HepG2 (cell line): ENCODE results near the gene KATNAL1. TPM values are rescaled to one million over a fixed set of nuclear protein-coding genes. Genes with fewer than 3 reads are reported as not detected.

Experiments used
- ATF7-NPFF ChIP-seq: sonication (generic); formaldehyde crosslinking; IDR thresholded peaks from 2 replicates; pipeline ENCODE4 v1.8.1; 2023; ENCODE audit warnings: mild to moderate bottlenecking, low read depth, missing genetic modification reagents, moderate library complexity
- CSRNP2 ChIP-seq: sonication (generic); formaldehyde crosslinking; conservative IDR thresholded peaks from 2 replicates; pipeline ENCODE4 v1.8.0; 2022; ENCODE audit warnings: low read depth, missing genetic modification reagents
- GABPB1 ChIP-seq: IDR thresholded peaks from 2 replicates; pipeline ENCODE4 v1.6.1; 2016; ENCODE audit warnings: mild to moderate bottlenecking, missing genetic modification reagents, moderate library complexity, missing compliant biosample characterization
- KAT7 ChIP-seq: IDR thresholded peaks from 2 replicates; pipeline ENCODE4 v1.6.1; 2018; ENCODE audit warnings: borderline replicate concordance, missing compliant biosample characterization
- ZC3H13 ChIP-seq: sonication (generic); formaldehyde crosslinking; IDR thresholded peaks from 2 replicates; pipeline ENCODE4 v1.8.1; 2023; ENCODE audit warnings: mild to moderate bottlenecking, missing genetic modification reagents, moderate library complexity
- ZHX2 ChIP-seq, 2 experiments: sonication (generic) in 1 of 2; formaldehyde crosslinking in 1 of 2; IDR thresholded peaks; 2 replicates each; pipeline versions ENCODE4 v1.6.1 to v1.9.0; 2014 to 2022; ENCODE audit warnings: antibody characterized with exemption in 1 of 2, borderline replicate concordance in 1 of 2, inconsistent platforms in 1 of 2, low read depth in 1 of 2, missing genetic modification reagents in 1 of 2
- ZNF770 ChIP-seq: sonication (generic); formaldehyde crosslinking; IDR thresholded peaks from 2 replicates; pipeline ENCODE4 v1.5.0; 2020; ENCODE audit warnings: mild to moderate bottlenecking, missing genetic modification reagents
- ZXDC ChIP-seq: sonication (generic); formaldehyde crosslinking; IDR thresholded peaks from 2 replicates; pipeline ENCODE4 v1.5.0; 2020; ENCODE audit warnings: mild to moderate bottlenecking, missing genetic modification reagents
- polyA plus RNA-seq, 8 experiments: library from polyadenylated mRNA; depleted of rRNA in 3 of 8; stranded (reverse) in 7 of 8; unstranded in 1 of 8; fragments of >200 nt; fragmentation: Illumina TruSeq in 4 of 8; extraction: Trizol in 4 of 8; gene quantifications; 2 replicates each; pipeline versions ENCODE4 v1.2.1 to v1.2.3, GENCODE V29; 2011 to 2016; ENCODE audit warnings: low read depth in 4 of 8, missing spikeins in 1 of 8, mixed read lengths in 1 of 8; ENCODE audit not compliant: insufficient read depth in 1 of 8
- total RNA-seq, 5 experiments: library from RNA; depleted of rRNA; stranded (reverse); fragments of >200 nt; fragmentation: Illumina TruSeq; extraction: Trizol; gene quantifications; 2 replicates each; pipeline ENCODE4 v1.2.3, GENCODE V29; 2016; ENCODE audit warnings: low read depth in 1 of 5
- TF ChIP-seq, protein P1 (sequence below): sonication (generic); formaldehyde crosslinking; IDR thresholded peaks from 2 replicates; pipeline ENCODE4 v1.4.0; 2020; ENCODE audit warnings: mild to moderate bottlenecking, missing genetic modification reagents

The KATNAL1 gene
- total and polyA plus RNA-seq, 2 of the 13 experiments (the other 11 are each of a cell fraction or from before 2014, with no cell fraction given), result 3.2 to 11.8 TPM

GRCh38 chr13:30307194-30307970 is at the start of gene KATNAL1 (continued):
- TF ChIP-seq ZHX2 (IDR thresholded peaks at IDR 0.05; ENCODE audit: low read depth) (no peak), ZHX2 (CRISPR knock-in tag; IDR thresholded peaks at IDR 0.05; ENCODE audit: borderline replicate concordance) (no peak; the same call in 1 of the 2 replicates), KAT7 (CRISPR knock-in tag) (peak; percentile 59; the same call in 1 of the 2 replicates), GABPB1 (CRISPR knock-in tag) (peak; percentile 60; the same call in 1 of the 2 replicates), CSRNP2 (no peak), ZNF770 (CRISPR knock-in tag) (0 out of 2 replicates have a peak, but pooled peaks have one; percentile 16), ZC3H13 (CRISPR knock-in tag) (0 out of 2 replicates have a peak, but pooled peaks have one; percentile 54), ZXDC (CRISPR knock-in tag) (0 out of 2 replicates have a peak, but pooled peaks have one; percentile 9), ATF7-NPFF (CRISPR knock-in tag) (no peak)
- TF ChIP-seq, protein P1, sequence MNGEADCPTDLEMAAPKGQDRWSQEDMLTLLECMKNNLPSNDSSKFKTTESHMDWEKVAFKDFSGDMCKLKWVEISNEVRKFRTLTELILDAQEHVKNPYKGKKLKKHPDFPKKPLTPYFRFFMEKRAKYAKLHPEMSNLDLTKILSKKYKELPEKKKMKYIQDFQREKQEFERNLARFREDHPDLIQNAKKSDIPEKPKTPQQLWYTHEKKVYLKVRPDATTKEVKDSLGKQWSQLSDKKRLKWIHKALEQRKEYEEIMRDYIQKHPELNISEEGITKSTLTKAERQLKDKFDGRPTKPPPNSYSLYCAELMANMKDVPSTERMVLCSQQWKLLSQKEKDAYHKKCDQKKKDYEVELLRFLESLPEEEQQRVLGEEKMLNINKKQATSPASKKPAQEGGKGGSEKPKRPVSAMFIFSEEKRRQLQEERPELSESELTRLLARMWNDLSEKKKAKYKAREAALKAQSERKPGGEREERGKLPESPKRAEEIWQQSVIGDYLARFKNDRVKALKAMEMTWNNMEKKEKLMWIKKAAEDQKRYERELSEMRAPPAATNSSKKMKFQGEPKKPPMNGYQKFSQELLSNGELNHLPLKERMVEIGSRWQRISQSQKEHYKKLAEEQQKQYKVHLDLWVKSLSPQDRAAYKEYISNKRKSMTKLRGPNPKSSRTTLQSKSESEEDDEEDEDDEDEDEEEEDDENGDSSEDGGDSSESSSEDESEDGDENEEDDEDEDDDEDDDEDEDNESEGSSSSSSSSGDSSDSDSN (CRISPR knock-in tag), result peak; percentile 64
